CD4-positive, alpha-beta T cell treated with Interleukin-4 for 4 hours (primary cell): ENCODE results near the gene TOX3.

Experiments used
- DNase-seq: peaks from one replicate; pipeline ENCODE4 v3.0.0-alpha.2; 2020

TOX3 gene

GRCh38 chr16:52535076-52535475 is 11.9 kb downstream of the TOX3 start:
- DNase-seq: no peak

GRCh38 chr16:52533296-52533695 is 13.6 kb downstream of the TOX3 start:
- DNase-seq: no peak

- no peak for DNase-seq
Observed at GRCh38 chr16:52532384-52532783, 14.6 kb downstream of the TOX3 start.

GRCh38 chr16:52529226-52529625 is 17.7 kb downstream of the TOX3 start:
- DNase-seq: no peak

GRCh38 chr16:52528393-52529065 is 18.4 kb downstream of the TOX3 start:
- no peak for DNase-seq

- no peak for DNase-seq
Observed at GRCh38 chr16:52526830-52527229, 20.1 kb downstream of the TOX3 start.

GRCh38 chr16:52526116-52526828 is 20.7 kb downstream of the TOX3 start:
- no peak for DNase-seq

GRCh38 chr16:52521570-52521969 is 25.4 kb downstream of the TOX3 start:
- DNase-seq: no peak

GRCh38 chr16:52518884-52519283 is 28.1 kb downstream of the TOX3 start:
- no peak for DNase-seq

- DNase-seq: no peak
Observed at GRCh38 chr16:52515068-52515671, 31.8 kb downstream of the TOX3 start.

- DNase-seq: no peak
Observed at GRCh38 chr16:52512297-52512987, 34.5 kb downstream of the TOX3 start.

- no peak for DNase-seq
Observed at GRCh38 chr16:52501746-52502145, 45.2 kb downstream of the TOX3 start.

GRCh38 chr16:52500963-52501362 is 46.0 kb downstream of the TOX3 start:
- DNase-seq: no peak

GRCh38 chr16:52499060-52499440 is 47.9 kb downstream of the TOX3 start:
- DNase-seq: no peak

- DNase-seq: no peak
Observed at GRCh38 chr16:52498328-52499059, 48.4 kb downstream of the TOX3 start.

GRCh38 chr16:52497067-52497816 is 49.7 kb downstream of the TOX3 start:
- DNase-seq: no peak

GRCh38 chr16:52496051-52496876 is 50.7 kb downstream of the TOX3 start:
- no peak for DNase-seq

GRCh38 chr16:52494621-52495020 is 52.3 kb downstream of the TOX3 start:
- no peak for DNase-seq

- DNase-seq: no peak
Observed at GRCh38 chr16:52494145-52494544, 52.8 kb downstream of the TOX3 start.

GRCh38 chr16:52492789-52493357 is 54.1 kb downstream of the TOX3 start:
- DNase-seq: no peak

- DNase-seq: no peak
Observed at GRCh38 chr16:52491216-52491615, 55.7 kb downstream of the TOX3 start.
